Uterus (tissue), 4 donors: ENCODE results near the gene ADD2. TPM values are rescaled to one million over a fixed set of nuclear protein-coding genes. Genes with fewer than 3 reads are reported as not detected.

Experiments
- DNase-seq, 2 donors: peaks; one replicate each; pipeline ENCODE4 v3.0.0-alpha.2; 2019 to 2020
- H3K27ac ChIP-seq, 2 donors: fragments of 200-600 bp; sonication (generic); 1 replicate in 1 of 2; 2 replicates in 1 of 2; pipeline ENCODE4 v1.5.1; 2016 to 2018
- H3K27me3 ChIP-seq, 2 donors: fragments of 200-600 bp; sonication (generic); one replicate each; pipeline ENCODE4 v1.5.1; 2018 to 2019; ENCODE audit warnings: control low read depth in 1 of 2
- H3K36me3 ChIP-seq, 2 donors: fragments of 200-600 bp; sonication (generic); one replicate each; pipeline ENCODE4 v1.5.1; 2019; ENCODE audit warnings: control low read depth in 1 of 2
- H3K4me1 ChIP-seq, 2 donors: fragments of 200-600 bp; sonication (generic); one replicate each; pipeline ENCODE4 v1.5.1; 2018 to 2019; ENCODE audit warnings: control low read depth in 1 of 2
- H3K4me3 ChIP-seq, 2 donors: fragments of 200-600 bp; sonication (generic); 1 replicate in 1 of 2; 2 replicates in 1 of 2; pipeline ENCODE4 v1.5.1; 2018 to 2019; ENCODE audit warnings: mild to moderate bottlenecking in 1 of 2
- H3K9me3 ChIP-seq, 2 donors: fragments of 200-600 bp; sonication (generic); one replicate each; pipeline ENCODE4 v1.5.1; 2019; ENCODE audit warnings: control low read depth in 1 of 2
- POLR2A ChIP-seq, 2 donors: fragments of 450-650 bp; IDR thresholded peaks; one replicate each; pipeline ENCODE4 v1.6.1; 2016; ENCODE audit warnings: antibody characterized with exemption in 2 of 2, mild to moderate bottlenecking in 1 of 2, moderate library complexity in 1 of 2
- intact Hi-C: fragments of 100-400 bp; cut with DNase I; formaldehyde crosslinking; loops from one replicate; pipeline ENCODE4 v1.15.1; 2023; ENCODE audit warnings: low total_unique reads
- total RNA-seq, 4 donors: library from RNA; depleted of rRNA in 3 of 4; stranded (reverse); fragments of >200 nt in 3 of 4; gene quantifications; one replicate each; pipeline versions ENCODE4 v1.1.0 to v1.2.4, GENCODE V29; 2014 to 2023
- TF ChIP-seq, protein P1 (sequence below), 4 experiments: fragments of 200-600 bp in 2 of 4; fragments of 450-650 bp in 2 of 4; sonication (generic) in 2 of 4; IDR thresholded peaks; one replicate each; pipeline ENCODE4 v1.5.1; 2016 to 2019; ENCODE audit warnings: antibody characterized with exemption in 4 of 4, mild to moderate bottlenecking in 2 of 4, moderate library complexity in 1 of 4
- donor health status: DM: yes; HTN: yes; CAD: no.

ADD2 gene
- total RNA-seq, 4 donors from 2014 or later, result 0.51 to 5.2 (median 2.6) TPM

DNA sequence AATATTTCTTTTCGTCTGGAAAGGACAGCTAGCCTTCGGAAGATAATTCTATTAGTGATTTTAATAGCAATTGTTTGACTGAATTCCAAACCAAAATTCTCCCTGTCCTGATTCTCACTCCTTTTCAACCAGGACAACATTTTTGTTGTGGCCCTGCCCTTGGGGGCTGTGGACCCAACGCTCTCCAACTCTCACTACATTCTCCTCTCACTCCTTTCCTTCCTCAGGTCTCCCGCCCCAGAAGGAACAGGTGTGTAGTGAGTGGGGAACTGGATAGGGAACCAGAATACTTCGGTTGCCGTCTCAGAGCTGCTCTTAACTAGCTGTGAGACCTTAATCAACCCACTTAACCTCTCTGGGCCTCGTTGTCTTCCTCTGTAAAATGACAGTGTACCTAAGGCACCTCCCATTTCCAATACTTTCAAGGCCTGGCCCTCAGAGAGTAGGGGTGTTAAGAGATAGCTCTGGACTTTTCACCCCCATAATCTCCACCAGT, 638 bp upstream of the ADD2 start:
- Histone ChIP-seq H3K27ac (no peak overlapping the region), H3K27me3 (peaks cover 0 to 14% of the 10 kb centered on the region in 2 donors), H3K36me3 (no peaks in the 10 kb centered on the region), H3K9me3 (no peaks in the 10 kb centered on the region), H3K4me1 (peaks cover 0 to 13% of the 10 kb centered on the region in 2 donors), H3K4me3 (no peak overlapping the region)
- intact Hi-C loops, result no loop called here
- TF ChIP-seq POLR2A (IDR thresholded peaks at IDR 0.05), result no peak
- TF ChIP-seq, protein P1, sequence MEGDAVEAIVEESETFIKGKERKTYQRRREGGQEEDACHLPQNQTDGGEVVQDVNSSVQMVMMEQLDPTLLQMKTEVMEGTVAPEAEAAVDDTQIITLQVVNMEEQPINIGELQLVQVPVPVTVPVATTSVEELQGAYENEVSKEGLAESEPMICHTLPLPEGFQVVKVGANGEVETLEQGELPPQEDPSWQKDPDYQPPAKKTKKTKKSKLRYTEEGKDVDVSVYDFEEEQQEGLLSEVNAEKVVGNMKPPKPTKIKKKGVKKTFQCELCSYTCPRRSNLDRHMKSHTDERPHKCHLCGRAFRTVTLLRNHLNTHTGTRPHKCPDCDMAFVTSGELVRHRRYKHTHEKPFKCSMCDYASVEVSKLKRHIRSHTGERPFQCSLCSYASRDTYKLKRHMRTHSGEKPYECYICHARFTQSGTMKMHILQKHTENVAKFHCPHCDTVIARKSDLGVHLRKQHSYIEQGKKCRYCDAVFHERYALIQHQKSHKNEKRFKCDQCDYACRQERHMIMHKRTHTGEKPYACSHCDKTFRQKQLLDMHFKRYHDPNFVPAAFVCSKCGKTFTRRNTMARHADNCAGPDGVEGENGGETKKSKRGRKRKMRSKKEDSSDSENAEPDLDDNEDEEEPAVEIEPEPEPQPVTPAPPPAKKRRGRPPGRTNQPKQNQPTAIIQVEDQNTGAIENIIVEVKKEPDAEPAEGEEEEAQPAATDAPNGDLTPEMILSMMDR (IDR thresholded peaks at IDR 0.05), result no peak
- DNase-seq, result no peak

DNA sequence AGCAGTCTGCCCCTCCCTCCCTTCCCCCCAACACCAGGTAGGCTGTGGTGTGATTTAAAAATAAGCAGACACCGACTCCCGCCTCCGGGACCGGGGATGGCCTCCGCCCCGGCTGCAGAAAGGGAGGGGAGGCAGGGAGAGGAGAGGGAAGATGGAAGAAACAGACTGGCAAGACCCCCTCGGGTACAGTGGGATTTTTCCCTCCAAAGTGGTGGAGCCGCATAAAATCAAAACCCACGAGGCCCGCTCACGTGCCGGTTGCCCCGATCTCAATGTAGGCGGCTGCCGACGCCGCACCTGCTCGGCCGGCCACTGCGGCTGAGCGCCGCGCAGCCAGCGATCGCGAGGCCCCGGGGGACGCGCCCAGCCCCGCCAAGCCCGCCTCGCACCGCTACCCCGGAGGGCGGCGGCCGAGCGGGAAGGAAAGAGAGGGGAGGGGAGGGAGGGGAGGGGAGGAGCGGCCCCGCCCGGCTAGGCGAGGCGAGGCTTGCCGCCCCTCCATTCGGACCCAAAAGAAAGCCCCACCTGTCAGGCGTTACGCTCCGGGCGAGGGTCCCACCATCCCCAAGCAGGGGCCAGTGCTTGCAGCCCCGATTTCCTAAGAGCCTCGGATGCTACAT, 811 bp downstream of the ADD2 start:
- Histone ChIP-seq H3K27me3 (peaks cover 0 to 14% of the 10 kb centered on the region in 2 donors), H3K27ac (no peak overlapping the region), H3K36me3 (no peaks in the 10 kb centered on the region), H3K4me1 (peaks cover 0 to 13% of the 10 kb centered on the region in 2 donors), H3K4me3 (peak overlapping the region; percentile 21 to 29), H3K9me3 (no peaks in the 10 kb centered on the region)
- intact Hi-C loops, result no loop called here
- TF ChIP-seq POLR2A (IDR thresholded peaks at IDR 0.05), result no peak
- TF ChIP-seq, protein P1 (IDR thresholded peaks at IDR 0.05), result no peak
- no peak for DNase-seq

DNA sequence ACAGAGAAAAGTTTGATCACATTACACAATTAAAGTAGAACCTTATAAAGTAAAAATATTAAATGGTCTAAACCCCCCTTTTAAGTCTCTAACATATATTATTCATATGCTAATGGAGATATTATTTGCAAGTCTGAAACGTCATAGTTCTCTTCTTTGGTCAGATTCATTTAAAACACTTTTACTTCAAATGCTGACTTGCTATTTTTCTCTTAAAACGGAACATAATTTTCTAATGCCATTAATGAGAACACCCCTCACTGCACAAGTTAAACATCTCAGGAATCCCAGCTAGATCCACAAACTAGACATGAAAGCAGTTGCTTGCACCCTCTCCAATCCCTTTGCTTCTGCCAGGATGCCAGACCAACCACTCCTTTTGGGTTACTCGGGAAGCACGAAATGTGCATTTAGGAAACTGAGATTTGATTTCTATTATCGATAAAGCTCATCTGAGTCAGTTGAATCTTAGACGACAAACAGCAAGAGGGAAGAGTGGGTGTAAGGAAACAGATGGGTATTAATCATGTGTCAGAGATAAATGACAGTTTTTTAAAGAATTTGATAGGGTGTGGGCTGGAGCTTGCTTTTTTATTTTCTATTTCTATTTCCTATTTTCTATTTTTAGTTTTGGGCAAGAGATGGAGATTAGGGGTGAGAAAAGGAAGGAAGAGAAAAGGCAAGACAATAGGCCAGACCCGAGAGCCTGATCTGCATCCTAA, 1.5 kb downstream of the ADD2 start:
- TF ChIP-seq, protein P1 (IDR thresholded peaks at IDR 0.05), result no peak
- TF ChIP-seq POLR2A (IDR thresholded peaks at IDR 0.05), result no peak
- peaks cover 0 to 13% of the 10 kb centered on the region in 2 donors for H3K4me1 ChIP-seq
- peaks cover 0 to 14% of the 10 kb centered on the region in 2 donors for H3K27me3 ChIP-seq
- H3K27ac ChIP-seq, result no peak overlapping the region
- no peaks in the 10 kb centered on the region for H3K36me3 ChIP-seq
- no peak for DNase-seq
- intact Hi-C loops, result no loop called here
- H3K4me3 ChIP-seq, result no peak overlapping the region
- H3K9me3 ChIP-seq, result no peaks in the 10 kb centered on the region

DNA sequence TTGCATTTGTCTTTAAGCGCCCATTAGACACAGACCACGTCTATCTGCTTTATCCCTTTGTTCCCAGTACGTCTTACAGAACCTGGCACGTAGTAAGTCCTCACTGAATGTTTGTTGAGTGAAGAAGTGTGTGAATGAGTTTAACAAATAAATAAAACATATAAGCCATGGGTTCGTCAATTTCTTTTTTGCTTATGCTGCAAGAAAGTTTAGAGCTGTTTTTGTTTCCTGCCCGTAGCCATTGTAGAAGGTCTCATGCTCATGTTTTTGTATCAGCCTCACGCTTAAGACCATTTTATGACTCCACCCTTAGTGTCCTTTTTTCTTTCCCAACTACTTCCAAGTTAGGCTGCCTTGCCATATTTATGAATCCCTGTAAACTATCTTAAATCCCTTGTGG, 2.5 kb downstream of the ADD2 start:
- no peak for DNase-seq
- intact Hi-C loops, result no loop called here
- H3K27ac ChIP-seq, result no peak overlapping the region
- H3K4me3 ChIP-seq, result no peak overlapping the region
- TF ChIP-seq, protein P1 (IDR thresholded peaks at IDR 0.05), result no peak
- TF ChIP-seq POLR2A (IDR thresholded peaks at IDR 0.05), result no peak
- H3K36me3 ChIP-seq, result no peaks in the 10 kb centered on the region
- H3K27me3 ChIP-seq, result peaks cover 0 to 14% of the 10 kb centered on the region in 2 donors
- no peaks in the 10 kb centered on the region for H3K9me3 ChIP-seq
- H3K4me1 ChIP-seq, result peaks cover 0 to 13% of the 10 kb centered on the region in 2 donors

DNA sequence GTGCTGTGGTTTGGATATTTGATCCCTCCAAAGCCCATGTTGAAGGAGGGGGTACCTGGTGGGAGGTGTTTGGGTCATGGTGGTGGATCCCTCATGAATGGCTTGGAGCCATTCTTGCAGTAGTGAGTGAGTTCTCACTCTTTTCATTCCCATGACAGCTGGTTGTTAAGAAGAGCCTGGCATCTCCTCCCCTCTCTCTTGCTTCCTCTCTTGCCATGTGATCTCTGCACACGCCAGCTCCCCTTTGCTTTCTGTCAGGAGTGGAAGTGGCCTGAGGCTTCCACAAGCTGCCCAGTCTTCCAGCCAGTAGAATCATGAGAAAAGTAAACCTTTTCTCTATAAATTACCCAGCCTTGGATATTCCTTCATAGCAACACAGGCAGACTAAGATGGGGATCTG, 8.6 kb downstream of the ADD2 start:
- intact Hi-C loops, result no loop called here
- Histone ChIP-seq H3K27ac (no peak overlapping the region), H3K27me3 (no peaks in the 10 kb centered on the region), H3K4me3 (no peak overlapping the region), H3K4me1 (no peaks in the 10 kb centered on the region), H3K9me3 (no peaks in the 10 kb centered on the region), H3K36me3 (no peaks in the 10 kb centered on the region)
- no peak for TF ChIP-seq POLR2A (IDR thresholded peaks at IDR 0.05)
- TF ChIP-seq, protein P1 (IDR thresholded peaks at IDR 0.05), result no peak
- no peak for DNase-seq
